DOHH2 (cell line): ENCODE results near the gene DMD.

Experiments used
- EZH2phosphoT487 ChIP-seq: fragments of 200-600 bp; sonication (generic); IDR thresholded peaks from 2 replicates; pipeline ENCODE4 v1.6.1; 2017; ENCODE audit warnings: borderline replicate concordance, mild to moderate bottlenecking, antibody characterized with exemption, low read length, moderate library complexity, mixed read lengths
- TF ChIP-seq, protein P1 (sequence below): fragments of 200-600 bp; sonication (generic); IDR thresholded peaks from one replicate; pipeline ENCODE4 v1.5.1; 2014; ENCODE audit warnings: antibody characterized with exemption, mild to moderate bottlenecking, low read depth, low read length; ENCODE audit not compliant: poor library complexity, severe bottlenecking

- TF ChIP-seq, protein P1, sequence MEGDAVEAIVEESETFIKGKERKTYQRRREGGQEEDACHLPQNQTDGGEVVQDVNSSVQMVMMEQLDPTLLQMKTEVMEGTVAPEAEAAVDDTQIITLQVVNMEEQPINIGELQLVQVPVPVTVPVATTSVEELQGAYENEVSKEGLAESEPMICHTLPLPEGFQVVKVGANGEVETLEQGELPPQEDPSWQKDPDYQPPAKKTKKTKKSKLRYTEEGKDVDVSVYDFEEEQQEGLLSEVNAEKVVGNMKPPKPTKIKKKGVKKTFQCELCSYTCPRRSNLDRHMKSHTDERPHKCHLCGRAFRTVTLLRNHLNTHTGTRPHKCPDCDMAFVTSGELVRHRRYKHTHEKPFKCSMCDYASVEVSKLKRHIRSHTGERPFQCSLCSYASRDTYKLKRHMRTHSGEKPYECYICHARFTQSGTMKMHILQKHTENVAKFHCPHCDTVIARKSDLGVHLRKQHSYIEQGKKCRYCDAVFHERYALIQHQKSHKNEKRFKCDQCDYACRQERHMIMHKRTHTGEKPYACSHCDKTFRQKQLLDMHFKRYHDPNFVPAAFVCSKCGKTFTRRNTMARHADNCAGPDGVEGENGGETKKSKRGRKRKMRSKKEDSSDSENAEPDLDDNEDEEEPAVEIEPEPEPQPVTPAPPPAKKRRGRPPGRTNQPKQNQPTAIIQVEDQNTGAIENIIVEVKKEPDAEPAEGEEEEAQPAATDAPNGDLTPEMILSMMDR: no peak
- TF ChIP-seq EZH2phosphoT487: no peak
Measured at GRCh38 chrX:31098079-31098478, 2113.3 kb downstream of the DMD start.
